Osteoblast (primary cell): ENCODE measurements around the gene KIF17. TPM values are rescaled to one million over a fixed set of nuclear protein-coding genes. Genes with fewer than 3 reads are reported as not detected.

Experiments used
- DNase-seq: peaks from one replicate; pipeline ENCODE4 v3.0.0; 2011; ENCODE audit warnings: low spot score, mixed read lengths; ENCODE audit not compliant: insufficient read length; ENCODE audit errors: missing footprints
- H2AFZ ChIP-seq: 2 replicates; pipeline ENCODE4 v1.6.0; 2011; ENCODE audit warnings: mild to moderate bottlenecking, low read length
- H3K27ac ChIP-seq: 2 replicates; pipeline ENCODE4 v1.5.1; 2011; ENCODE audit warnings: mild to moderate bottlenecking, low read depth, low read length, moderate library complexity
- H3K27me3 ChIP-seq: 2 replicates; pipeline ENCODE4 v1.6.0; 2012; ENCODE audit warnings: mild to moderate bottlenecking, control low read depth, inconsistent platforms, low read length, moderate library complexity; ENCODE audit not compliant: insufficient read depth
- H3K36me3 ChIP-seq: 2 replicates; pipeline ENCODE4 v1.5.1; 2011; ENCODE audit warnings: mild to moderate bottlenecking, low read length, control low read depth, moderate library complexity; ENCODE audit not compliant: insufficient read depth
- H3K4me1 ChIP-seq: 2 replicates; pipeline ENCODE4 v1.5.1; 2011; ENCODE audit warnings: mild to moderate bottlenecking, low read length, control low read depth, moderate library complexity; ENCODE audit not compliant: insufficient read depth
- H3K4me2 ChIP-seq: 2 replicates; pipeline ENCODE4 v1.6.0; 2011; ENCODE audit warnings: mild to moderate bottlenecking, low read length; ENCODE audit not compliant: insufficient read depth
- H3K4me3 ChIP-seq: fragments of 200-600 bp; sonication (generic); 3 replicates; pipeline ENCODE4 v1.5.1; 2012; ENCODE audit warnings: mild to moderate bottlenecking, low read length, inconsistent platforms; ENCODE audit not compliant: insufficient read depth
- H3K79me2 ChIP-seq: 2 replicates; pipeline ENCODE4 v1.6.0; 2012; ENCODE audit warnings: mild to moderate bottlenecking, low read length, control low read depth, inconsistent platforms; ENCODE audit not compliant: insufficient read depth
- H3K9me3 ChIP-seq: 2 replicates; pipeline ENCODE4 v1.5.1; 2011; ENCODE audit warnings: low read depth, low read length, control low read depth
- H4K20me1 ChIP-seq: 2 replicates; pipeline ENCODE4 v1.6.0; 2012; ENCODE audit warnings: mild to moderate bottlenecking, low read length, control low read depth; ENCODE audit not compliant: insufficient read depth
- total RNA-seq: library from RNA; depleted of rRNA; stranded (reverse); fragments of >200 nt; gene quantifications from 2 replicates; pipeline ENCODE4 v1.2.3, GENCODE V29; 2012
- TF ChIP-seq, protein P1 (sequence below): IDR thresholded peaks from 2 replicates; pipeline ENCODE4 v1.5.1; 2011; ENCODE audit warnings: mild to moderate bottlenecking, low read depth, low read length, moderate library complexity; ENCODE audit errors: extremely low read depth

KIF17 gene
- total RNA-seq, 1 donor, result 0.36 TPM

GRCh38 chr1:20711285-20712214 lies 6.3 kb downstream of the KIF17 start:
- Histone ChIP-seq H4K20me1 (no peaks in the 10 kb centered on the region), H3K4me2 (no peak overlapping the region), H2AFZ (no peak overlapping the region)

GRCh38 chr1:20710469-20711284 lies 7.1 kb downstream of the KIF17 start:
- Histone ChIP-seq H3K4me2 (no peak overlapping the region), H3K4me3 (no peak overlapping the region), H3K36me3 (no peaks in the 10 kb centered on the region), H3K27me3 (no peaks in the 10 kb centered on the region), H3K27ac (no peak overlapping the region), H2AFZ (no peak overlapping the region), H3K4me1 (no peaks in the 10 kb centered on the region), H3K79me2 (no peaks in the 10 kb centered on the region), H3K9me3 (no peaks in the 10 kb centered on the region), H4K20me1 (no peaks in the 10 kb centered on the region)
- TF ChIP-seq, protein P1, sequence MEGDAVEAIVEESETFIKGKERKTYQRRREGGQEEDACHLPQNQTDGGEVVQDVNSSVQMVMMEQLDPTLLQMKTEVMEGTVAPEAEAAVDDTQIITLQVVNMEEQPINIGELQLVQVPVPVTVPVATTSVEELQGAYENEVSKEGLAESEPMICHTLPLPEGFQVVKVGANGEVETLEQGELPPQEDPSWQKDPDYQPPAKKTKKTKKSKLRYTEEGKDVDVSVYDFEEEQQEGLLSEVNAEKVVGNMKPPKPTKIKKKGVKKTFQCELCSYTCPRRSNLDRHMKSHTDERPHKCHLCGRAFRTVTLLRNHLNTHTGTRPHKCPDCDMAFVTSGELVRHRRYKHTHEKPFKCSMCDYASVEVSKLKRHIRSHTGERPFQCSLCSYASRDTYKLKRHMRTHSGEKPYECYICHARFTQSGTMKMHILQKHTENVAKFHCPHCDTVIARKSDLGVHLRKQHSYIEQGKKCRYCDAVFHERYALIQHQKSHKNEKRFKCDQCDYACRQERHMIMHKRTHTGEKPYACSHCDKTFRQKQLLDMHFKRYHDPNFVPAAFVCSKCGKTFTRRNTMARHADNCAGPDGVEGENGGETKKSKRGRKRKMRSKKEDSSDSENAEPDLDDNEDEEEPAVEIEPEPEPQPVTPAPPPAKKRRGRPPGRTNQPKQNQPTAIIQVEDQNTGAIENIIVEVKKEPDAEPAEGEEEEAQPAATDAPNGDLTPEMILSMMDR, result no peak
- no peak for DNase-seq

More at GRCh38 chr1:20711285-20712214, 6.3 kb downstream of the KIF17 start:
- no peak for DNase-seq
- no peaks in the 10 kb centered on the region for H3K4me1 ChIP-seq
- TF ChIP-seq, protein P1, result no peak
- no peaks in the 10 kb centered on the region for H3K79me2 ChIP-seq
- no peaks in the 10 kb centered on the region for H3K27me3 ChIP-seq
- no peaks in the 10 kb centered on the region for H3K9me3 ChIP-seq
- no peak overlapping the region for H3K27ac ChIP-seq
- no peak overlapping the region for H3K4me3 ChIP-seq
- H3K36me3 ChIP-seq, result no peaks in the 10 kb centered on the region

- no peaks in the 10 kb centered on the region for H3K79me2 ChIP-seq
- no peaks in the 10 kb centered on the region for H4K20me1 ChIP-seq
- no peak overlapping the region for H3K27ac ChIP-seq
- DNase-seq, result no peak
- H2AFZ ChIP-seq, result no peak overlapping the region
- no peaks in the 10 kb centered on the region for H3K36me3 ChIP-seq
- H3K27me3 ChIP-seq, result no peaks in the 10 kb centered on the region
- H3K9me3 ChIP-seq, result no peaks in the 10 kb centered on the region
- no peaks in the 10 kb centered on the region for H3K4me1 ChIP-seq
- no peak overlapping the region for H3K4me3 ChIP-seq
- TF ChIP-seq, protein P1, result no peak
- no peak overlapping the region for H3K4me2 ChIP-seq
Observed at GRCh38 chr1:20709868-20710267, 7.9 kb downstream of the KIF17 start.

GRCh38 chr1:20708891-20709290 lies 8.9 kb downstream of the KIF17 start:
- H3K9me3 ChIP-seq, result no peaks in the 10 kb centered on the region
- no peak overlapping the region for H3K4me2 ChIP-seq
- no peaks in the 10 kb centered on the region for H4K20me1 ChIP-seq
- no peak overlapping the region for H2AFZ ChIP-seq
- no peaks in the 10 kb centered on the region for H3K27me3 ChIP-seq
- TF ChIP-seq, protein P1, result no peak
- no peak for DNase-seq
- no peak overlapping the region for H3K4me3 ChIP-seq
- no peaks in the 10 kb centered on the region for H3K36me3 ChIP-seq
- H3K79me2 ChIP-seq, result no peaks in the 10 kb centered on the region
- no peaks in the 10 kb centered on the region for H3K4me1 ChIP-seq
- no peak overlapping the region for H3K27ac ChIP-seq
